Mesenchymal stem cell (in vitro differentiated cells and primary cell): ENCODE measurements around the gene FAM163B.

ENCODE experiments used
- DNase-seq: peaks from one replicate; pipeline ENCODE4 v3.0.0-alpha.2; 2013
- H2AFZ ChIP-seq: one replicate; pipeline ENCODE4 v1.6.1; 2013; ENCODE audit warnings: low read depth, mild to moderate bottlenecking, control low read depth, inconsistent platforms, low read length, moderate library complexity
- H2AK5ac ChIP-seq: 2 replicates; pipeline ENCODE4 v1.6.1; 2013; ENCODE audit warnings: low read length, moderate library complexity, mild to moderate bottlenecking, inconsistent platforms; ENCODE audit not compliant: severe bottlenecking
- H2BK120ac ChIP-seq: one replicate; pipeline ENCODE4 v1.6.1; 2013; ENCODE audit warnings: low read depth, mild to moderate bottlenecking, inconsistent platforms, low read length, moderate library complexity
- H2BK12ac ChIP-seq, 2 experiments: one replicate each; pipeline ENCODE4 v1.6.1; 2013; ENCODE audit warnings: inconsistent platforms in 2 of 2, low read length in 2 of 2, mild to moderate bottlenecking in 2 of 2, moderate library complexity in 2 of 2, control low read depth in 1 of 2
- H2BK15ac ChIP-seq: one replicate; pipeline ENCODE4 v1.6.1; 2013; ENCODE audit warnings: mild to moderate bottlenecking, low read depth, inconsistent platforms; ENCODE audit not compliant: poor library complexity, severe bottlenecking
- H2BK5ac ChIP-seq: 2 replicates; pipeline ENCODE4 v1.6.1; 2013; ENCODE audit warnings: low read depth, mild to moderate bottlenecking, low read length, control low read depth, inconsistent platforms; ENCODE audit not compliant: poor library complexity, severe bottlenecking
- H3K14ac ChIP-seq, 2 experiments: one replicate each; pipeline ENCODE4 v1.6.1; 2013; ENCODE audit warnings: inconsistent platforms in 2 of 2, low read length in 2 of 2, control low read depth in 1 of 2, mild to moderate bottlenecking in 1 of 2, moderate library complexity in 1 of 2
- H3K18ac ChIP-seq, 2 experiments: one replicate each; pipeline ENCODE4 v1.6.1; 2013; ENCODE audit warnings: inconsistent platforms in 2 of 2, low read length in 2 of 2, control low read depth in 1 of 2, low read depth in 1 of 2, mild to moderate bottlenecking in 1 of 2
- H3K23ac ChIP-seq, 2 experiments: one replicate each; pipeline ENCODE4 v1.6.1; 2013; ENCODE audit warnings: inconsistent platforms in 2 of 2, low read length in 2 of 2, mild to moderate bottlenecking in 2 of 2, moderate library complexity in 2 of 2, control low read depth in 1 of 2
- H3K27ac ChIP-seq: 2 replicates; pipeline ENCODE4 v1.5.1; 2013; ENCODE audit warnings: mild to moderate bottlenecking, moderate library complexity, low read length, control low read depth, inconsistent platforms; ENCODE audit not compliant: poor library complexity, severe bottlenecking
- H3K27me3 ChIP-seq, 2 experiments: 2 replicates each; pipeline versions ENCODE4 v1.6.1 to v1.7.0; 2013; ENCODE audit warnings: low read length in 2 of 2, mild to moderate bottlenecking in 2 of 2, moderate library complexity in 2 of 2, control low read depth in 1 of 2, inconsistent platforms in 1 of 2; ENCODE audit not compliant: control insufficient read depth in 1 of 2, insufficient read depth in 1 of 2
- H3K36me3 ChIP-seq, 2 experiments: 2 replicates each; pipeline versions ENCODE4 v1.6.1 to v1.7.0; 2013; ENCODE audit warnings: low read length in 2 of 2, control low read depth in 1 of 2, inconsistent platforms in 1 of 2, low read depth in 1 of 2, mild to moderate bottlenecking in 1 of 2; ENCODE audit not compliant: insufficient read depth in 2 of 2, control insufficient read depth in 1 of 2
- H3K4ac ChIP-seq, 2 experiments: one replicate each; pipeline ENCODE4 v1.6.1; 2013; ENCODE audit warnings: inconsistent platforms in 2 of 2, low read length in 2 of 2, mild to moderate bottlenecking in 2 of 2, moderate library complexity in 2 of 2, control low read depth in 1 of 2, low read depth in 1 of 2
- H3K4me1 ChIP-seq: 2 replicates; pipeline ENCODE4 v1.6.1; 2013; ENCODE audit warnings: low read depth, low read length, control low read depth; ENCODE audit not compliant: control insufficient read depth, insufficient read depth
- H3K4me2 ChIP-seq: 2 replicates; pipeline ENCODE4 v1.6.1; 2013; ENCODE audit warnings: low read length, mild to moderate bottlenecking, inconsistent platforms; ENCODE audit not compliant: poor library complexity, severe bottlenecking
- H3K4me3 ChIP-seq, 2 experiments: 2 replicates each; pipeline versions ENCODE4 v1.5.1 to v1.7.0; 2013; ENCODE audit warnings: low read length in 2 of 2, mild to moderate bottlenecking in 2 of 2, control low read depth in 1 of 2, low read depth in 1 of 2; ENCODE audit not compliant: insufficient read depth in 1 of 2
- H3K79me1 ChIP-seq: replicated peaks from 2 replicates; pipeline ENCODE4 v1.6.1; 2013; ENCODE audit warnings: mild to moderate bottlenecking, control low read depth, low read length, inconsistent platforms; ENCODE audit not compliant: poor library complexity, severe bottlenecking
- H3K9ac ChIP-seq: 2 replicates; pipeline ENCODE4 v1.7.0; 2013; ENCODE audit warnings: mild to moderate bottlenecking, low read length, moderate library complexity
- H3K9me3 ChIP-seq: 2 replicates; pipeline ENCODE4 v1.7.0; 2013; ENCODE audit warnings: mild to moderate bottlenecking, low read length; ENCODE audit not compliant: control insufficient read depth
- H4K8ac ChIP-seq: one replicate; pipeline ENCODE4 v1.6.1; 2013; ENCODE audit warnings: inconsistent platforms, mild to moderate bottlenecking, low read length, moderate library complexity
- H4K91ac ChIP-seq: one replicate; pipeline ENCODE4 v1.6.1; 2013; ENCODE audit warnings: mild to moderate bottlenecking, low read length, inconsistent platforms
- WGBS: methylation state at CpG from one replicate; pipeline ENCODE4 v1.1.7; 2013; ENCODE audit warnings: mixed read lengths; 5-methylcytosine and 5-hydroxymethylcytosine counted together

Gene FAM163B

DNA sequence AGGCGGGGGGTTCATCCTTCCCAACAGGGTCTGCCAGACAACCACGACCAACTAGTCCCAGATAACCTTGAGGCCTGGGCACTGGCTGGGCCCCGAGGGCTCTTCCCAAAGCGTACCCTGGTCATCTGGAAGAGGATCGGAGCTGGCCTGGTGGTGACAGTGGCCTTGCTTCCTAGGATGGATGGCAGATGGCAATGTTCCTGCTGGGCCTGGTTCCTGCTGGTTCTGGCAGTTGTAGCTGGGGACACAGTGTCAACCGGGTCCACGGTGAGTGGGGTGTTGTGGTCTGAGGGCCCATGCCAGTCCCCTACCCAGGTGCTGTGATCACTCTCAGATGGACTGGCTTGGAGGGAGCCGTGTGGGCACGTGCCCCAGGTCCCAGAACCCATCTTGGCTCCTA, 72.7 kb downstream of the FAM163B start:
- H3K4ac ChIP-seq = no peak overlapping the region
- H3K4me2 ChIP-seq = no peak overlapping the region
- H4K8ac ChIP-seq = no peak overlapping the region
- no peaks in the 10 kb centered on the region for H3K9me3 ChIP-seq
- DNase-seq = no peak
- H4K91ac ChIP-seq = no peak overlapping the region
- H2BK12ac ChIP-seq = no peak overlapping the region
- WGBS = 95% methylated on average over 9 of the region's 9 CpGs
- H3K27me3 ChIP-seq = peaks cover 56 to 80% of the 10 kb centered on the region in 2 experiments
- no peak overlapping the region for H3K23ac ChIP-seq
- no peak overlapping the region for H2AFZ ChIP-seq
- H2BK120ac ChIP-seq = no peak overlapping the region
- no peak overlapping the region for H2AK5ac ChIP-seq
- H3K18ac ChIP-seq = no peak overlapping the region
- peak overlapping the region in 1 of 2 experiments; percentile 69 for H3K14ac ChIP-seq
- H2BK5ac ChIP-seq = no peak overlapping the region
- peaks cover 17% of the 10 kb centered on the region for H3K4me1 ChIP-seq
- no peaks in the 10 kb centered on the region for H3K79me1 ChIP-seq
- H3K27ac ChIP-seq = no peak overlapping the region
- no peaks in the 10 kb centered on the region for H3K36me3 ChIP-seq
- no peak overlapping the region for H2BK15ac ChIP-seq
- no peak overlapping the region for H3K9ac ChIP-seq
- H3K4me3 ChIP-seq = peak overlapping the region in 1 of 2 experiments; percentile 37

GRCh38 chr9:133536080-133536479, 73.1 kb downstream of the FAM163B start:
- WGBS = 85% methylated on average over 11 of the region's 11 CpGs
- no peak overlapping the region for H3K4me2 ChIP-seq
- no peak overlapping the region for H2AK5ac ChIP-seq

GRCh38 chr9:133535306-133535877, 73.8 kb downstream of the FAM163B start:
- Histone ChIP-seq H3K27me3 (peaks cover 61 to 86% of the 10 kb centered on the region in 2 experiments), H3K79me1 (no peaks in the 10 kb centered on the region), H3K4ac (no peak overlapping the region), H3K4me3 (no peak overlapping the region), H3K23ac (peak overlapping the region in 1 of 2 experiments; percentile 27), H2BK120ac (no peak overlapping the region), H3K36me3 (no peaks in the 10 kb centered on the region), H3K18ac (no peak overlapping the region), H3K9me3 (no peaks in the 10 kb centered on the region), H2AK5ac (no peak overlapping the region), H3K14ac (no peak overlapping the region), H2BK5ac (no peak overlapping the region), H3K9ac (no peak overlapping the region), H4K91ac (no peak overlapping the region), H2BK12ac (no peak overlapping the region), H3K27ac (no peak overlapping the region), H2AFZ (no peak overlapping the region), H4K8ac (no peak overlapping the region), H3K4me1 (peaks cover 17% of the 10 kb centered on the region), H2BK15ac (no peak overlapping the region), H3K4me2 (no peak overlapping the region)
- WGBS = 68% methylated on average over 9 of the region's 13 CpGs
- DNase-seq = no peak

More at GRCh38 chr9:133536080-133536479, 73.1 kb downstream of the FAM163B start:
- peaks cover 61 to 84% of the 10 kb centered on the region in 2 experiments for H3K27me3 ChIP-seq
- H2BK120ac ChIP-seq = no peak overlapping the region
- H3K14ac ChIP-seq = peak overlapping the region in 1 of 2 experiments; percentile 63
- H3K18ac ChIP-seq = no peak overlapping the region
- H2BK5ac ChIP-seq = no peak overlapping the region
- H3K4me1 ChIP-seq = peaks cover 17% of the 10 kb centered on the region
- no peak overlapping the region for H3K23ac ChIP-seq
- no peak overlapping the region for H4K8ac ChIP-seq
- no peak overlapping the region for H2BK15ac ChIP-seq
- no peak overlapping the region for H2AFZ ChIP-seq
- no peaks in the 10 kb centered on the region for H3K36me3 ChIP-seq
- no peak overlapping the region for H3K4ac ChIP-seq
- no peaks in the 10 kb centered on the region for H3K79me1 ChIP-seq
- no peak overlapping the region for H3K9ac ChIP-seq
- H3K4me3 ChIP-seq = no peak overlapping the region
- no peak for DNase-seq
- no peaks in the 10 kb centered on the region for H3K9me3 ChIP-seq
- H2BK12ac ChIP-seq = no peak overlapping the region
- H4K91ac ChIP-seq = no peak overlapping the region
- H3K27ac ChIP-seq = no peak overlapping the region

DNA sequence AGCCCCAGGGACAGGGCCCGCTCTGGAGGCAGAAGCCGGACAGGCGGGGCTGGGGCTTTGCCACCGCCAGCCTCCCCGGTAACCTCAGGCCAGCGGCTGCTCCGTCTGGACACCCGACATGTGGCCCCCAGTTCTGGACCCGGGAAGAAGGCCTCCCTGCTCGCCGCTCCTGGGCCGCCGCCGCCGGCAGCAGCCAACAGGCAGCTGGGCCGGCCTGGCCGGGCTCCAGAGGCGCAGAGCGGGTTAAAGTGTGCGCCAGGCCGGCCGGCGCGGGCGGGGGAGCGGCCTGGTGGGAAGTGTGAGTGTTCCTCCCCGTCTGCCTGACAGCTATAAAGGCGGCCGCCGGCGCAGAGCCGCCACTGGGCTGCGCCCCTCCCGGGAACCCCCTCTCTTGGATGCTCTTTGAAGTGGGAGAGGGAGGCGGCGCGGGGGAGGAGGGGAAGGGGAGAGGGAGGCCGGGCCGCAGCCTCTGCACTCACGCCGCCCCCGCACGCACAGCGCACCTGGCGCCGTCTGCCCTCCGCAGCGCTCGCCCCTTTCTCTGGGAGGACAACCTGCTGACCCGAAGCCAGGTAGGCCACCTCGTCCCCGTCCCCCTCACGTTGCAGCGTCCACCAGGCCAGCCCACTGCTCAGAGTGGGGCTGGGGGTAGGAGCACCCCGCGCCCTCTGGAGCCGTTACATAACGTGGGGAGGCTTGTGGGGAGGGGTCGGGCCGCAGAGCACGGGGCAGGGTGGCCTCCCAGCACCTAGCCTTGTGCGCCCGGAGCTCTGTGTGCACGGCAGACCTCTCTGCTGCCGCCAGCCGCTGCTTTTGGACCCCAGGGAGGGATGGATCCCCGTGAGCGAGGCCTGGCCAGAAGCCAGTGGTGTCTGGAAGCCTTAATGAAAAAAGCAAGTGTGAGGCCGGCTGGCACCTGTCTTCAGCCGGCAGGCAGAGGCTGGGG, 74.6 kb downstream of the FAM163B start, which contains the start of gene ADAMTSL2:
TSS of gene ADAMTSL2 (plus strand) at position 359 of the 946 bp plus-strand sequence. CDS start 2,009 bp downstream, outside the sequence.
- Histone ChIP-seq H3K23ac (peak within 1 kb of the TSS in 1 of 2 experiments; percentile 27), H3K4me3 (peak within 1 kb of the TSS; percentile 9 to 26), H3K27ac (no peak within 1 kb of the TSS), H3K4ac (no peak within 1 kb of the TSS), H3K14ac (peak within 1 kb of the TSS in 1 of 2 experiments; percentile 22), H3K36me3 (no peaks in the 10 kb centered on the region), H2AK5ac (no peak within 1 kb of the TSS), H3K27me3 (peaks cover 61 to 86% of the 10 kb centered on the region in 2 experiments), H3K79me1 (no peaks in the 10 kb centered on the region), H4K8ac (peak within 1 kb of the TSS; percentile 72), H3K9me3 (no peaks in the 10 kb centered on the region), H2BK15ac (peak within 1 kb of the TSS; percentile 36), H2BK12ac (peak within 1 kb of the TSS; percentile 13 to 30), H3K18ac (peak within 1 kb of the TSS; percentile 33 to 52), H3K4me1 (peaks cover 17% of the 10 kb centered on the region), H2BK5ac (no peak within 1 kb of the TSS), H4K91ac (peak within 1 kb of the TSS; percentile 72), H3K4me2 (peak within 1 kb of the TSS; percentile 6), H2AFZ (no peak within 1 kb of the TSS), H2BK120ac (peak within 1 kb of the TSS; percentile 19), H3K9ac (peak within 1 kb of the TSS; percentile 59)
- peak; percentile 72 for DNase-seq
- WGBS = 8% methylated on average over 62 of the region's 70 CpGs
